ENCODE results near the gene PCDHB15.
A peak's percentile ranks its signal among the peaks of the same experiment; 100 is the strongest.
"Not testable (repeated sequence)": the region's sequence is repeated elsewhere in the genome, so short reads cannot be mapped to it uniquely, and the experiment has no call there.

PCDHB15 gene

GRCh38 chr5:141245250-141245717 is at the start of gene PCDHB15:
Gene PCDHB15 (plus strand): TSS chr5:141245395. CDS start chr5:141245579, 184 bp downstream.
- Histone ChIP-seq H3K4me3 (ENCODE audit: low read depth, low read length) (peak within 1 kb of the TSS; percentile 22), H3K4me1 (no peaks in the 10 kb centered on the region), H3K27me3 (ENCODE audit: control insufficient read depth, insufficient read depth, low read length) (no peaks in the 10 kb centered on the region), H3K79me2 (no peaks in the 10 kb centered on the region), H3K4me2 (ENCODE audit: low read length) (no peak within 1 kb of the TSS), H2AFZ (no peak within 1 kb of the TSS), H3K9me3 (ENCODE audit: control insufficient read depth, low read length) (peaks cover 15% of the 10 kb centered on the region), H3K9ac (no peak within 1 kb of the TSS), H3K27ac (no peak within 1 kb of the TSS), H3K36me3 (ENCODE audit: control insufficient read depth, insufficient read depth, low read length) (no peaks in the 10 kb centered on the region)
- no peak for TF ChIP-seq CTCF (IDR thresholded peaks at IDR 0.05)

- H3K27ac ChIP-seq: no peak overlapping the region
- no peaks in the 10 kb centered on the region for H3K79me2 ChIP-seq
- no peaks in the 10 kb centered on the region for H3K4me1 ChIP-seq
- H3K9me3 ChIP-seq (ENCODE audit: control insufficient read depth, low read length): no peaks in the 10 kb centered on the region
- H3K9ac ChIP-seq: no peak overlapping the region
- no peak overlapping the region for H3K4me3 ChIP-seq (ENCODE audit: low read depth, low read length)
- TF ChIP-seq CTCF (IDR thresholded peaks at IDR 0.05): no peak
- no peaks in the 10 kb centered on the region for H3K36me3 ChIP-seq (ENCODE audit: control insufficient read depth, insufficient read depth, low read length)
- H3K27me3 ChIP-seq (ENCODE audit: control insufficient read depth, insufficient read depth, low read length): no peaks in the 10 kb centered on the region
- H2AFZ ChIP-seq: no peak overlapping the region
- H3K4me2 ChIP-seq (ENCODE audit: low read length): no peak overlapping the region
These were observed 48.8 kb upstream of the PCDHB15 start for GRCh38 chr5:141196363-141196762.

GRCh38 chr5:141199359-141200235 is 45.6 kb upstream of the PCDHB15 start, which contains the start of gene PCDHB11:
Gene PCDHB11 (plus strand): TSS chr5:141199627. CDS start chr5:141199775, 148 bp downstream.
- Histone ChIP-seq H3K79me2 (no peaks in the 10 kb centered on the region), H3K4me3 (ENCODE audit: low read depth, low read length) (peak within 1 kb of the TSS; percentile 59), H2AFZ (peak within 1 kb of the TSS; percentile 83), H3K27me3 (ENCODE audit: control insufficient read depth, insufficient read depth, low read length) (no peaks in the 10 kb centered on the region), H3K9ac (no peak within 1 kb of the TSS), H3K9me3 (ENCODE audit: control insufficient read depth, low read length) (no peaks in the 10 kb centered on the region), H3K4me1 (no peaks in the 10 kb centered on the region), H3K27ac (peak within 1 kb of the TSS; percentile 82), H3K4me2 (ENCODE audit: low read length) (peak within 1 kb of the TSS; percentile 14), H3K36me3 (ENCODE audit: control insufficient read depth, insufficient read depth, low read length) (no peaks in the 10 kb centered on the region)
- TF ChIP-seq CTCF (IDR thresholded peaks at IDR 0.05): peak; percentile 47

GRCh38 chr5:141201126-141201525 is 44.1 kb upstream of the PCDHB15 start:
- not testable (repeated sequence) for H3K4me1 ChIP-seq; H3K9me3 ChIP-seq (ENCODE audit: control insufficient read depth, low read length); H3K4me2 ChIP-seq (ENCODE audit: low read length); H3K79me2 ChIP-seq; H3K36me3 ChIP-seq (ENCODE audit: control insufficient read depth, insufficient read depth, low read length); H3K27ac ChIP-seq; H2AFZ ChIP-seq; H3K4me3 ChIP-seq (ENCODE audit: low read depth, low read length); H3K9ac ChIP-seq; H3K27me3 ChIP-seq (ENCODE audit: control insufficient read depth, insufficient read depth, low read length)

GRCh38 chr5:141201646-141202045 is 43.5 kb upstream of the PCDHB15 start:
- not testable (repeated sequence) for H2AFZ ChIP-seq; H3K4me2 ChIP-seq (ENCODE audit: low read length); H3K9ac ChIP-seq; H3K79me2 ChIP-seq; H3K4me1 ChIP-seq; H3K27ac ChIP-seq; H3K36me3 ChIP-seq (ENCODE audit: control insufficient read depth, insufficient read depth, low read length); H3K9me3 ChIP-seq (ENCODE audit: control insufficient read depth, low read length); H3K4me3 ChIP-seq (ENCODE audit: low read depth, low read length); H3K27me3 ChIP-seq (ENCODE audit: control insufficient read depth, insufficient read depth, low read length)

Measured in parathyroid adenoma (tissue), 2 donors.